ENCODE measurements around the gene HOXC10.

Gene HOXC10

DNA sequence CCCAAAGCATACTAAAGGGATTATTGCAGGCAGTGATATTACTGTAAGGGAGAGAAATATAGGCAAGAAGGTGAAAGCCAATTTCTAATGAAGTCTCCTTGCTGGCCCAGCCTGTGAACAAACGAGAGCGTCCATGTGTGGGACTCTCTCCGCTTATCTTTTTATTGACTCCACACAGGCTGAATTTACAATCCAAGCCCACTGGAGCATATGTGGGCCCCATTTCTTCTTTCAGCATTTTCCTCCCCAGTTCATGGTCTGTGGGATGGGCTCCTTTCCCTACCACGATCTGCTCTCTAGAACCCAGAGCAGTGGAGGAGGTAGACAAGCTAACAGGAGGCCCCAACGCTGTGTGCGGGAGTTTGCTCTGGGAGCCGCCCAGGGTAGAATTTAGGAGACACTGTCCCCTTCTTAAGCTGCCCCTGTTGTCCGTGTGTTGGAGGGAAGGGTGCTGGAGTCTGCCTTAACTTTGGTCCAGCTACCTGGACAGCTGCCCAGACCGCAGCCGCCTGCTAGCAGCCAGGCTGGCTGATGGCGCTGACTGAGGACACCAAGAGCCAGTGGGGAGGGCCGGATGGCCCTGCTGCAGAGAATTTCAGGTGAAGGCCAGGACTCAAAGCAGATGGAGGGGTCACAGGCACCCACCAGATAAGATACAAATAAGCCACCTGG is 15.2 kb upstream of the HOXC10 start:
- TF ChIP-seq, protein P1, sequence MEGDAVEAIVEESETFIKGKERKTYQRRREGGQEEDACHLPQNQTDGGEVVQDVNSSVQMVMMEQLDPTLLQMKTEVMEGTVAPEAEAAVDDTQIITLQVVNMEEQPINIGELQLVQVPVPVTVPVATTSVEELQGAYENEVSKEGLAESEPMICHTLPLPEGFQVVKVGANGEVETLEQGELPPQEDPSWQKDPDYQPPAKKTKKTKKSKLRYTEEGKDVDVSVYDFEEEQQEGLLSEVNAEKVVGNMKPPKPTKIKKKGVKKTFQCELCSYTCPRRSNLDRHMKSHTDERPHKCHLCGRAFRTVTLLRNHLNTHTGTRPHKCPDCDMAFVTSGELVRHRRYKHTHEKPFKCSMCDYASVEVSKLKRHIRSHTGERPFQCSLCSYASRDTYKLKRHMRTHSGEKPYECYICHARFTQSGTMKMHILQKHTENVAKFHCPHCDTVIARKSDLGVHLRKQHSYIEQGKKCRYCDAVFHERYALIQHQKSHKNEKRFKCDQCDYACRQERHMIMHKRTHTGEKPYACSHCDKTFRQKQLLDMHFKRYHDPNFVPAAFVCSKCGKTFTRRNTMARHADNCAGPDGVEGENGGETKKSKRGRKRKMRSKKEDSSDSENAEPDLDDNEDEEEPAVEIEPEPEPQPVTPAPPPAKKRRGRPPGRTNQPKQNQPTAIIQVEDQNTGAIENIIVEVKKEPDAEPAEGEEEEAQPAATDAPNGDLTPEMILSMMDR (IDR thresholded peaks at IDR 0.05; ENCODE audit: low read depth, low read length, missing control alignments): no peak
- H3K4me3 ChIP-seq (ENCODE audit: low read depth, low read length): no peak overlapping the region
- in situ Hi-C loops (cut with HindIII; ENCODE audit: low sequenced_read_pairs): no loop called here
- no peak for DNase-seq (ENCODE audit: low read depth)

DNA sequence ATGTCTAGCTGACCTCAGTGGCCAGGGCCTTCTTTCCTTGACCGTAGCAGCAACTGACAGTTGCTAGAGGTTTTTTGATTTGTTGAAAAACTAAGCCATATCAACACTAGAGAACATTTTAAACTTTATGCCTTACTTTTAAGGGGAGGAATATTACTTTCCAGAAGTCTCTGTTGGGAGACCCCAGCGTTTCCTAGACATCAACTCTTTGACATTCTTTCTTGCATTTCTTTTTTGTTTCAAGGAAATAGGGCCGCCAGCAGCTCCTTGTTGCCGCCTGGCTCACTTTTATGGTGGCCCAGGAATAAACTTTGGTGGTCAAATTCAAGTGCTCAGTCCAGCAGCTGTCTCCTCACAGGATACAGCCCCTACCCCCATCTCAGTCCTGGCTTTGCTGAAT is 14.5 kb upstream of the HOXC10 start:
- H3K4me3 ChIP-seq (ENCODE audit: low read depth, low read length): no peak overlapping the region
- in situ Hi-C loops (cut with HindIII; ENCODE audit: low sequenced_read_pairs): no loop called here
- TF ChIP-seq, protein P1 (IDR thresholded peaks at IDR 0.05; ENCODE audit: low read depth, low read length, missing control alignments): no peak
- DNase-seq (ENCODE audit: low read depth): no peak

DNA sequence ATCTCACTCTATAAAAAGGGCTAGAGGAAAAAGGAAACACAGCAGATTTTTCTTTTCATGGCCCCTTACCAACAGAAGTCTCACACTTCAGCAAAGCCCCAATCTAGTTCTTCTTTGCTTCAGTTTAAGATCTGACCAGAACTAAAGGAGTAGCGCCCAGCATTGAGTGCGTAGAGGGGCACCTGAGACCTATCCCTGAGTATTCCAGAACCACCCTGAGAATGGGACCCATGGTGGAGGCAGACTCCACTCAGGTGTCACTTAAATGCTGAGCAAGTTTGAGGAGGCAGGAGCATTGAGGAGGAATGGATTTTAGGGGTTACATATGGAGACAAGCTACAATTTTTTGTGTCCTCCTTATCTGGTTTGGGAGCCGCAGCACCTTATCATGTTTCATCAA is 13.8 kb upstream of the HOXC10 start:
- TF ChIP-seq, protein P1 (IDR thresholded peaks at IDR 0.05; ENCODE audit: low read depth, low read length, missing control alignments): no peak
- in situ Hi-C loops (cut with HindIII; ENCODE audit: low sequenced_read_pairs): no loop called here
- no peak for DNase-seq (ENCODE audit: low read depth)
- H3K4me3 ChIP-seq (ENCODE audit: low read depth, low read length): no peak overlapping the region

DNA sequence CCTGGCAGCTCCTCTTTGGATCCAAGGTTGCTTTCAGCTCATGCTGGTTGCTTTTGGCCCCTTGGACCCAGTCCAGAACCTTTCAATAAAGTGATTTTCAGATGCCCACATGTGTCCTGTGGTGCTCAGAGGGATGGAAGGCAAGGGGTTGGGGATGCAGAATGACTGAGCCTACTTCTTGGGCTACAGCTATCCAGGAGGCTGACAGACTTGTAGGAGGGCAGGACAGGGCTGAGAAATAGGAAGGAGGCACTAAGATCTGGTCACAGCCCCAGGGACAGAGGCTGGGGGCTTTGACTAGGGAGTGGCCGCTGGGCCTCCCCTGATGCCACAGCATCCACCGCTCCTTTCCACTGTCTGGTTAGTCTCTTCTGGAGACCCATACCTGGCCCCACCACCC is 13.3 kb upstream of the HOXC10 start:
- in situ Hi-C loops (cut with HindIII; ENCODE audit: low sequenced_read_pairs): no loop called here
- TF ChIP-seq, protein P1 (IDR thresholded peaks at IDR 0.05; ENCODE audit: low read depth, low read length, missing control alignments): no peak
- DNase-seq (ENCODE audit: low read depth): no peak
- no peak overlapping the region for H3K4me3 ChIP-seq (ENCODE audit: low read depth, low read length)

DNA sequence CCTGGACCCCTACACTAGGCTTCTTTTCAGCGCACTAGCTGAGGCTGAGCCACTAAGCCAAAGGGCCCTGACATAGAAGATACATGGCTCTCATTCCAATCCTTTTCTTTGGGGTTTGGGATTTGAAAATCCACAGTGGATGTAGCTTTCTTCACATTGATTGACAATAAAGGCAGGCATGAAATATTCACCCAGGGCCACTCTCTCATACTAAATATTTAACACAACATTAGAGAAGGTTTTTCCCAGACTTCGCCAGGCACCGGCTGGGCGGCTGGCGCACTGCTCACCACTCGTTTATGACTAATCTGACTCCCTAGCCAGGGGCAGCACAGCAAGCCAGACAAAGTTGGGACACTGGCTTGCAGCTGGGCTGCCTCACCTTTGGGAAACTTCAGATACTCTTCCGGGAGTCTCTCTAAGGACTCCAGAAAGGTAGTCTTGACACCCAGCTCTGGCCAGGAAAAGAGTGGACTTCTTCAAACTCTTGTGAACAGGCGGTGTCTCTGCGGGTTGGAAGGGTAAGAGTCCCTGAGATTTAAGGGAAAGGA is 12.7 kb upstream of the HOXC10 start:
- H3K4me3 ChIP-seq (ENCODE audit: low read depth, low read length): no peak overlapping the region
- DNase-seq (ENCODE audit: low read depth): no peak
- in situ Hi-C loops (cut with HindIII; ENCODE audit: low sequenced_read_pairs): no loop called here
- TF ChIP-seq, protein P1 (IDR thresholded peaks at IDR 0.05; ENCODE audit: low read depth, low read length, missing control alignments): no peak

DNA sequence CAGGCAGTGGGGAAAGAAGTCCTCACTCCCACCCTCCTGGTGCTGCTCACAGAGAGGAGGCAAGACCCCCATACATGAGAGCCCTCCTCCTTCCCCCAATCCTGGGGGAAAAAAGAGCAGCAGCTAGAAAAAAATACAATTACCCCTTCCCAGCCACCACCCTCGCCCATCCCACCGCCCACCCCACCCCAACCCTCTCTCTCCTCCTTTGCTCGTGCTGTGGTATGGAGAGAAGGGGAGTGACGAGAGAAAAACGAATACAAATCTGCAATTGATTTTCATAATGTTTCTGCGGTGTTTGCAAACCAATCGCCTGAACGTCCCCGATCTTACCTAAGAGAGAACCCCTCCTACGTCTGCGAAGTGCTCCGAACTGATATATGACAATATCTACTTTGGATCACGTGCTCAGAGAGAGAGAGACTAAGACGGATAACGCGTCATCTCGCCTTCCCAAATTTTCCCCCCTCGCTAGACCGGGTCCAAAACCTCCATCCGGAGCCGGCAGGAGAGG is 12.2 kb upstream of the HOXC10 start, which contains the start of gene HOXC11:
TSS of gene HOXC11 (plus strand) at position 405 of the 514 bp plus-strand sequence. CDS start 116 bp downstream, outside the sequence.
- TF ChIP-seq, protein P1 (IDR thresholded peaks at IDR 0.05; ENCODE audit: low read depth, low read length, missing control alignments): no peak
- H3K4me3 ChIP-seq (ENCODE audit: low read depth, low read length): no peak within 1 kb of the TSS
- no peak for DNase-seq (ENCODE audit: low read depth)
- in situ Hi-C loops (cut with HindIII; ENCODE audit: low sequenced_read_pairs): no loop called here

All from astrocyte of the cerebellum (primary cell).